NOMO-1 treated with DMSO at 0.1 percent for 48 hours (cell line): ENCODE data around the gene CD33.

Experiments used
- DNase-seq: peaks from one replicate; lab custom pipeline; 2025; ENCODE audit not compliant: unreplicated experiment; lab: John Stamatoyannopoulos, UW

CD33 gene

DNA sequence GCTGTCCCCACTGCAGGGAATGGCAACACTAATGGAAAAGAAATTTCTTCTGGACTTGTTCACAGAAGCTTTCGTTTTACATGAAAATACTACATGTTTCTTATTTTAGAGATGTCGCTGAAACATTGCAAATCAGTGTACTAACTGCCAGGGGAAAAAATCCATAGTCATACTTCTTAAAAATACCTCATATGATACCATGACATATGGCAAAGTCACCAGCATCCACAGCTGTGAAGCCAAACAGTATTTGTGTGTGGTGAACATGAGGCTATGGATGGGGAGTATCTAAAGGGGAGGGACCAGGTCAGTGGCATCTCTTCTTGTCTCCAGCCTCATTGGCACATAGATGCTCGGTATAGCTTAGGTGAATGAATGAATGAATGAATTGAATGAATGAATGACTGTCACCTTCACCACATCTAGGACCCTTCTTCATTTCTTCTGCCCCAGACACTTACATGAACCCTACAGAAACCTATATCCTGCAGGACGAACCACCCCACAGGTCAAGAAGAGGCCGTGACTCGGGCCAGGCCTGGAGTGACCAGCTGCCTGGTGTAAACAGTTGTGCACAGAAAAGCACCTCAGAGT, 14.6 kb upstream of the CD33 start:
- DNase-seq: no peak

DNA sequence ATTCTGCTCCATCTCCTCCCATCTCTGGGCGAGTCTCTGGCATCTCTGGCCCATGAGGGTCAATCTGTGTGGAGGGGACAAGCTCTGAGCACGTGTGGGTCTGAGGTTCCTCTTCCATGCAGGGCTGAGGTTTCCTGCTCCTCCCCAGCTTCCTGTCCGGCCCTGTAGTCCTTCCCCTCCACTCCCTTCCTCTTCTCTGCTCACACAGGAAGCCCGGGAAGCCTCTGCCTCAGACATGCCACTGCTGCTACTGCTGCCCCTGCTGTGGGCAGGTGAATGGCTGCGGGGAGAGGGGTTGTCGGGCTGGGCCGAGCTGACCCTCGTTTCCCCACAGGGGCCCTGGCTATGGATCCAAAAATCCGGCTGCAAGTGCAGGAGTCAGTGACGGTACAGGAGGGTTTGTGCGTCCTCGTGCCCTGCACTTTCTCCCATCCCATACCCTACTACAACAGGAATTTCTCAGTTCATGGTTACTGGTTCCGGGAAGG, 14.0 kb upstream of the CD33 start:
- peak; percentile 83 for DNase-seq

GRCh38 chr19:51211833-51212232, 13.0 kb upstream of the CD33 start:
- DNase-seq: no peak

GRCh38 chr19:51219307-51219706, 5.6 kb upstream of the CD33 start:
- peak; percentile 64 for DNase-seq

GRCh38 chr19:51219971-51220370, 4.9 kb upstream of the CD33 start:
- DNase-seq: no peak

DNA sequence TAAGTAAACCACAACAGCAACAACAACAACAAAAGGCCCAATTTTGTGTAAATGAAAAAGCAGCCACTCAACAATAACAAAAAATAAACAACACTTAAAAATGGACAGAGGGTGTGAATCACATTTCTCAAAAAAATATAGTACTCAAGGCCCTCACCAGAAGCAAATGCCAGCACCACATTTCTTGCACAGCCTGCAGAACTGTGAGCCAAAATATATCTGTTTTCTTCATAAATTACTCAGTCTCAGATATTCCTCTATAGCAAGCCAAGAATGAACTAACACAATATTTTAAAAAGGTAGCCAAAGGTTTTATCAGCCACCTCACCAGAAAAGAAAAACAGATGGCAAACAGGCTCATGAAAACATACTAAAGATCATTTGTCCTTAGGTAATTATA, 3.9 kb upstream of the CD33 start:
- DNase-seq: no peak

DNA sequence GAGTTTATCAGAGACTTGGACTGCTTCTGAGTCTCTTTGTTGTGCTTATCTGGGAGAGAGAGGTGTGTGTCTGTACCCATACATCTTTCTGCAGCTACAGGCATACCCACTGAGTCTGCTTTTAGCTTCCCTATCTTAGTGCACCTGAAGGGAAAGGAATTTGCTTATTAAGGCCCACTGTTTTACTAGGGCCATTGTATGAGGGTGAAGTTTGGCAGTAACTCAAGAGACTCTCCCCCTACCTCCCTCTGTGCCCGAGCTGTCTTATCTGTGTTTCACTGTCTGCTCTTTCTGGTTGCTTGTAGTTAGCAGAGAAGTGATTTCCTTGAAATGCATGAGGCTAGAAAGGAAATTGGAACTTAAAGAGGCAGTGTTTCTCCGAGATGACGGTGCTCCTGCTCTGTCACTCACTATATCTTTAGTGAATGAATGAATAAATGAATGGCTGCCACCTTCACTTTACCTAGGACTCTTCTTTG, 678 bp upstream of the CD33 start:
- DNase-seq: no peak

DNA sequence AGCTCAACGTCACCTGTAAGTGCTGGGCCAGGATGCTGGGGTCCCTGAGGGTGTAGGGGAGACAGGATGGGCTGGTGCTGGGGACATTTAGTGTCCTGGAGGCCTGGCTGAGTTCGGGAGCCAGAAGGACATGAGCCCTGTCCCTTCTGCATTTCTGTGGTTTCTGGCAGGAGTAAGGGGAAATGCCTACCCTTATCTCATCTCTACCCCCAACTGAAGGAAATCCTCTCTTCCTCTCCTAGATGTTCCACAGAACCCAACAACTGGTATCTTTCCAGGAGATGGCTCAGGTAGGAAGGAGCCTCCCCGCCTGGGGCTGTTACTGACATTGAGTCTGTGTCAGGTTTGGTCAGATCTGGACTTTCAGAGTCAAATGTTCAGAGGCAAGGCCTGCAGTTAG, 1.2 kb downstream of the CD33 start:
- no peak for DNase-seq

- no peak for DNase-seq
Measured at GRCh38 chr19:51227326-51227725, 2.4 kb downstream of the CD33 start.

DNA sequence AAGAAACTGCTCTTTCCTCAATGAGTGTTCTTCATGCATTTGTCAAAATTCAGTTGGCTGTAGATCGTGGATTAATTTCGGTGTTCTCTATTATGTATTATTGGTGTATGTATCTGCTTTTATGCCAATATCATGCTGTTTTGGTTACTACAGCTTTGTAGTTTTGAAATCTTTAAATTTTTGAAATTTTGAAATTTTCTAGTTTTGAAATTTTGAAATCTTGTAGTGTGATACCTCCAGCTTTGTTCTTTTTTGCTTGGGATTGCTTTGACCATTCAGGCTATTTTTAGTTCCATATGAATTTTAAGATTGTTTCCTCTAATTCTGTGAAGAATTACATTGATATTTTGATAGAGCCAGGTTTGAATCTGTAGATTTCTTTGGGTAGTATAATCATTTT, 3.1 kb downstream of the CD33 start:
- DNase-seq: no peak

DNA sequence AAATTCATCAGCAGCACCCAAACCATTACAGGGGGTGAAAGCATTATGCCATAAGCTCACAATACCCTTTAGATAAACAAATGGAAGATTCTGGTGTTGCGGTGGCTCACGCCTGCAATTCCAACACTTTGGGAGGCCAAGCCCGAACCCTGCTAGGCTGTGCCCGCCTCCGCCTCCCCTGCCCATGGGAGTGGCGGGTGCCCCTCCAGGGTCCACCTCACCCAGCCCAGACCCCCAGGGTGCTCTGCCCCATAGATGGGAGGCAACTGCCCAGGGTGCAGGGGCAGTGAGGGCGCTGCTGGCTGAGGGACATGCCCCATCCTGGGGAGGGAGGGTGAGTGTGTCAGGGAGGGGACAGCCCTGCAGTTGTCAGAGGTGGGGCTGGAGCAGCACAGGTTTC, 16.0 kb downstream of the CD33 start:
- no peak for DNase-seq

DNA sequence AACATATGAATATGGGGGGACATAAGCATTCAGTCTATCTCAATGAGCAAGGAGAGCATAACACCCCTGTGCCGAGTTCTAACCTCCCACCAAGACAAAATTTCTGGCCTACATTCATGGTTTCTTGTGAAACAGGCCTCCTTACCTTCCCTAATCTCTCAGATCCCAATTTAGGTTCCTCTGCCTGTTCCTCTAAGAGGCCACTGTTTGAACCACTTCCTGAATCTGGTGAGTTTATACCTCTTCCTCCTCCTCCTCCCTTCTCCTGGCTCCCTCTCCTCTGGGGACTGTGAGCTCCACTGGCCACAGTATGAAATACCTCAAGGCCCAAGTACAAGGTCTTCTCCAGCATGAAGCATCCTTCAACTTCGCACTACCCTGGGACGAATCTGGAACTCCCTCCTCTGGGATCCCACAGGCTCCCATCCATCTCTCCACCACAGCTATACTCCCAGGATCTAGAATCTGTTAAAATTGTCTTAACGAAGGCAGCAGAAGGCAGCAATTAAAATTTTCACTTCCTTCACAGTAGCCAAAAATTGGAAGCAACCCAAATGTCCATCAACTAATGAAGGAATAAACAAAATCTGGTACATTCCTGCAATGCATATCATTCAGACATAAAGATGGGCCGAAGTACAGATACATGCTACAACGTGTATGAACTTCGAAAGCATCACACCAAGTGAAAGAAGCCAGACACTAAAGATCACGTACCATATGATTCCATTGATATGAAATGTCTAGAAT, 18.2 kb downstream of the CD33 start:
- peak; percentile 41 for DNase-seq

- peak; percentile 90 for DNase-seq
Measured at GRCh38 chr19:51246164-51246552, 21.3 kb downstream of the CD33 start.

GRCh38 chr19:51247972-51248590, 23.2 kb downstream of the CD33 start:
- no peak for DNase-seq

DNA sequence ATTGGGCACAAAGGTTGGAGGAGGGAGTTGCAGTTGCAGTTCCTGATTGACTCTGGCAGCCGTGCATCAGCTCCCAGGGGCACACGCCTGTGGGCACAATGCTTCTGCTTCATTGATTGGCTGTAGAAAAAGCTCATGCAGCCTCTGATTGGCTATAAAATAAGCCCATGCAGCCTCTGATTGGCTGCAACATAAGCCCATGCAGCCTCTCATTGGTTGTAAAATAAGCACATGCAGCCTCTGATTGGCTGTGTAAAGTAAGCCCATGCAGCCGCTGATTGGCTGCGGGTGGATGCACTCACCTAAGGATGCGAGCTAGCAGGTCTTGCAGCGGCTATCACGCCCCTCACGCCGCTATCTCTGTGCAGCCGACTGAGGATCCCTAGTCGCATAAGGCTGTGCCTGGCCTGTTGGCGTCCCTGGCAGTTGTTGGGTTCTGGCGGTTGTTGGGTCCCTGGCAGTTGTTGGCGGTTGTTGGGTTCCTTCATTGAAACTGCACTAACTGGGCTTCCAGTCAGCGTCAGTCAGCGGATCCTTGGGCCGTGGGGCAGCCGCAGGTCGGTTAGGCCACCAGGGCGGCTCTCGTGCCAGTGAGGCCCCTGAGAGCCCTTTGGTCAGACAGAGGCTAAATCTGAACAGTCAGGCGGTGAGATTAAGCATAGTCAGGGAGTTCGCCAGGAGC, 26.0 kb downstream of the CD33 start, which contains the start of gene SIGLECL1:
SIGLECL1 (plus strand) TSS at position 295 of the 682 bp plus-strand sequence. CDS start 12,993 bp downstream, outside the sequence.
- no peak for DNase-seq

GRCh38 chr19:51251468-51251820, 26.6 kb downstream of the CD33 start:
- no peak for DNase-seq

- DNase-seq: no peak
Measured at GRCh38 chr19:51252306-51253079, 27.6 kb downstream of the CD33 start.

- no peak for DNase-seq
Measured at GRCh38 chr19:51253088-51253806, 28.4 kb downstream of the CD33 start.

DNA sequence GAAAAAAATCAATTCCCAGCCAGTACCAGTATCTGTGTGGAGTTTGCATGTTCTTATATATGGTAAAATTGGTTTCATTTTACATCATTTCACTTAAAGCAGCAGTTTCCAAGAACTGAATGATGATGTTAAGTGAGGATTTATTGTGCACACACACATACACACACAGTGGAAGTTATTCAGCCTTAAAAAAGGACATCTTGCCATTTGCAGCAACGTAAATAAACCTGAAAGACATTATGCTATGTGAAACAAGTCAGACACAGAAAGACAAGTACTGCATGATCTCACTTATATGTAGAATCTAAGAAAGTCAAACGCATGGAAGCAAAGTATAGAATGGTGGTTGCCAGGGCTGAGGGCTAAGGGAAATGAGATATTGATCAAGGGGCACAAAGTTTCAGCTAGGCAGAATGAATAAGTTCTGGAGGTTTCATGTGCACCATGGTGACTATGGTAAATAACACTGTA, 31.3 kb downstream of the CD33 start:
- DNase-seq: no peak

DNA sequence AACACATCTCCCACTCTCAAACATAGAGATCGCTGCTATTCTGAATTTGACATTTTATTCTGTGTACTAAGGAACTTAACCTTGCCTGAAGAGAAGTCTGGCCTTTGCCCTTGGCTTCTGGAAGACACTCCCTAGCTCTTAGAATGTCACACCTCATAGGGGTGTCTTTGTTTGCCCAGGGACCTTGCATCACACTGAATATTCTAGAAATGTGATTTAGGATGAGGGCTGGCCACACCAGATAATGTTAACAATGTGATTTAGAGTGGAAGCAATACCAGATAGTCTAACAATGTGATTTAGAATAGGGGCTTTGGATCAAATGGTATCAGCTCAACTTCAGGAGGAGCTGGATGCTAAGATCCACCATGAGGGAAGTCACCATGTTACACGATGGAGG, 32.6 kb downstream of the CD33 start:
- DNase-seq: no peak
